Subcutaneous adipose tissue (tissue), 4 donors: ENCODE data around the gene PTPRN2. TPM values are rescaled to one million over a fixed set of nuclear protein-coding genes. Genes with fewer than 3 reads are reported as not detected.

Experiments
- CTCF ChIP-seq: fragments of 450-650 bp; IDR thresholded peaks from one replicate; pipeline ENCODE4 v1.5.1; 2016; ENCODE audit warnings: low read depth, mild to moderate bottlenecking, control low read depth, antibody characterized with exemption, moderate library complexity
- total RNA-seq, 4 donors: library from RNA; depleted of rRNA; stranded (reverse); fragments of >200 nt; gene quantifications; one replicate each; pipeline ENCODE4 v1.1.0, GENCODE V29; 2016

Gene PTPRN2
- total RNA-seq, 4 donors from 2014 or later: 2.0 to 4.6 (median 3.7) TPM

DNA sequence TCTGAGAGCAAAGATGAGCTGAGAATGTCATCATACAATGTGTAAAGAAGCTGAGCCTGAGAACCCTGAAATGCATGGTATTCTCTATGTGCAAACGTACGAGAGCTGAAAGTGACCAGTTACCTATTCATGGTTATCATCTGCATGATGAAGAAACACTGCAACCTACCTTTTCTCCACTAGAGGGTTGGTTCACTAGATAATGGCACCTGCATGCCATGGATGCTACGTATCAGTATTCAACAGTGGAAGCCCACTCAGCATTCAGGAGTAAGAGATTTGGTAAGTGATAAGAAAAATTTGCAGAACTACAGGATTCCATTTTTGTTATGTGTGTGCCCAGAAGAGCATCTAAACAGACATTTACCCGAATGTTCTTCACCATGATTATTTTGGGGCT, 145.4 kb downstream of the PTPRN2 start:
- TF ChIP-seq CTCF: no peak

- no peak for TF ChIP-seq CTCF
These were observed 148.6 kb downstream of the PTPRN2 start for GRCh38 chr7:158439035-158439434.

DNA sequence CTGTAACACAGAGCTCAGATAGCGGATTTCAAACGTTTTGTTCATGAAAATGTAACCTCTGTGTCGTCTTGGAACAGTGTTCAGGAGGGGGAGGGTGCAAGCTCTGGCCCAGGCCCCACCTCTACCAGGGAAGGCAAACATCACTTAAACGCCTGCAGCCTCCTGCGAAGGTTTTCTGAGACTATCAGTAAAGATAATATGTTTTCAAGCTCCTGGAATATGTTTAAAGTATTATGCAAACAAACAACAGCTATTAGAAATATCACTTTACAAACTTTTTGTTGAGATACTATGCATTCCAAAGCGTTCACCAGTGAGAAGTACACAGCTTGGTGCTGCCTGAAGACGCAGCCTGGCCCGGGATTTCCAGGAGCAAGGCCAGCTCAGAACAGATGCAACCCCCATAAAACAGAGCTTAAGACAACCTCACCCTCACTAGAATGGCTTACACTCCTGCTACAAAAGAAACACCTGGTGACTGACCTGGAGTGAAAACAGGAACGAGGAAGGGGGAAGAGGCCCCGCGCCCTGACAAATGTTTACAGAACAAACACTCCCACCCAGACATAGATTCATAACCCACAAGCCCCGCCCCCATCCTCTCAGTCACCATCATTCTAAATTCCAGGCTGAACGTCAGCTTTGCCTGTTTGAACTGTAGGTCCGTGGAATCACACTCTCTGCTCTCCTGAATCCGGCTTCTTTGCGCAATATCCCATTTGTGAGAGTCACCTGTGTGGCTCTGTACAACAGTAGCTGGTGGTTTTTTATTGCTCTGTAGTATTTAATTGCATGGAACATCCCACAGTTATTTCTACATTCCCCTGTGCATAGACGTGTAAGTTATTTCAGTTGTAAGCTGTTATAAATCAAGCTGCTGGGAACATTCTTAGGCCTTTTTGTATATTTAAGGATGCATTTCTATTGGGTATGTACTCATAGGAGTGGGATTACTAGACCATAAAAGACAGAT, 155.0 kb downstream of the PTPRN2 start:
- TF ChIP-seq CTCF: no peak

DNA sequence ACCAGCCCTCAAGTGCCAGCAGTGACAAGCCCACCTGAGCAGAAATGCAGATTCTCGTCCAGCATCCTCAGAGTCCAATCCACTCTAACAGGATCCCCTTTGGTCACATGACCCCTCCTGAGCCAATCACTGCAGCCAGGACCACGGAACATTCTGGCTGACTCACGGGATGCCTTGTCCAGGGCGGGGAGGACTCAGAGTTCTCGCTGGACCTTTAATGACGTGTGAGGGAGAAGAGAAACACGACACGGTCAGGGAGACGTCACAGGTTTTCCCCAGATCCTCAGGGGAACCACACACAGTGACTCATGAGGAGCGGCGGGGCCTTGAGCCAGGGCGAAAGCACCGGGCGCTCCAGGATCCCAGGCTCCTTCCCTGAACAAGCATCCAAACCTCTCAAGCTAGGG, 155.7 kb downstream of the PTPRN2 start:
- TF ChIP-seq CTCF: no peak

DNA sequence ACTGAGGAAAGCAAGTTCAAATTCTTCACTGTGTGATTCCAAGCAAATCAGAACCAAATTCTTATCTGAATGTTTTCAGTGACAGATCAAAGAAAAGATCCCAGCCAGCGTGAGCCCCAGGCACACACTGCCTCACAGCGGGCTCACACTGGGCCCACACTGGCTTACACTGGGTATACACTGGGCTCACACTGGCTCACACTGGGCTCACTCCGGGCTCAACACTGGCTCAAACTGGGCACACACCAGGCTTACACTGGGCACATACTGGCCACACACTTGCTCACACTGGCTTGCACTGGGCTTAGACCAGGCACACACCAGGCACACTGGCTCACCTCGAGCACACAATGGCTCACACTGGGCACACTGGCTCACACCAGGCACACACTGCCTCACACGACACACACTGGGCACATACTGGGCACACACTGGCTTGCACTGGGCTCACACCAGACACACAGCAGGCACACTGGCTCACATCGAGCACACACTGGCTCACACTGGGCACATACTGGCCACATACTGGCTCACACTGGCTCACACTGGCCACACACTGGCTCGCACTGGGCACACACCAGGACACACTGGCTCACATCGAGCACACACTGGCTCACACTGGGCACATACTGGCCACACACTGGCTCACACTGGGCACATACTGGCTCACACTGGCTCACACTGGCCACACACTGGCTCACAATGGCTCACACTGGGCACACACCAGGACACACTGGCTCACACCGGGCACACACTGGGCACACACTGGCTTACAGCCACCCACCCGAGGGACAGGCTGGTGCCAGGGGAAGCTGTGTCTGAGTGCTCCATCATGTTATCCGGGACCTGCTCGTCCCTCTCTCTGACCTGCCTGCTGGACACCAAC, 156.3 kb downstream of the PTPRN2 start:
- no peak for TF ChIP-seq CTCF

DNA sequence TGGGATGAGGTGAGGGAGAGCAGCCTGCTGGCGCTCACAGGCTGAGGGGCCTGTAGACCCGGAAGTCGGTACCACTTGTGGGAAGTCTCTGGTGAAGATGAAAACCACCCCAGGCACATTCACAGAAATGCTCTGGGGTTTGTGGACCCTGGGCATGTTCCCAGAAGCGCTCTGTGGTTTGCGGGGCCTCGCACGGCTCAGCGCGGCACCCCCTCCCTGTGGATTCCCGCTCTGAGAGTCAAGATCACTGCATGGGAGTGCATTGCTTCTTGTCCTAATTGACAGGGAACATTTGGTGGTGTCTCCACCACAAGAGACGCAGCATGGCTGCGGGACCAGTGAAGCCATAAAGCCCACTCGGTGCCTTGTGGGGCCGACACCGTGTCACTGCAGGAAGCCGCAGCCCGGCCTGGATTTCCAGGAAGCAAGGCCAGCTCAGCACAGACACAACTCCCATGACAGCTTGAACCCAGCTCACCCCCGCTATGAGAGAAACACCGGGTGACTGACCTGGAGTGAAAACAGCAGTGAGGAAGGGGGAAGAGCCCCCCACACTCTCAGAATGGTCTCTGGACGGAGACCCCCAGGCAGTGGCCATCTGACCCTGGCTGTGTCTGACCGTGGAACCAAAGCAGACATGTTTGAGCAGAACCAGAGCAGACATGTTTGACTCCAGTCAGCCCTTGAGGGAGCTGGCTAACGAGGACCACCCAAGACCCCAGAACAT, 157.2 kb downstream of the PTPRN2 start:
- no peak for TF ChIP-seq CTCF
